ENCODE results near the gene EED.

DNA sequence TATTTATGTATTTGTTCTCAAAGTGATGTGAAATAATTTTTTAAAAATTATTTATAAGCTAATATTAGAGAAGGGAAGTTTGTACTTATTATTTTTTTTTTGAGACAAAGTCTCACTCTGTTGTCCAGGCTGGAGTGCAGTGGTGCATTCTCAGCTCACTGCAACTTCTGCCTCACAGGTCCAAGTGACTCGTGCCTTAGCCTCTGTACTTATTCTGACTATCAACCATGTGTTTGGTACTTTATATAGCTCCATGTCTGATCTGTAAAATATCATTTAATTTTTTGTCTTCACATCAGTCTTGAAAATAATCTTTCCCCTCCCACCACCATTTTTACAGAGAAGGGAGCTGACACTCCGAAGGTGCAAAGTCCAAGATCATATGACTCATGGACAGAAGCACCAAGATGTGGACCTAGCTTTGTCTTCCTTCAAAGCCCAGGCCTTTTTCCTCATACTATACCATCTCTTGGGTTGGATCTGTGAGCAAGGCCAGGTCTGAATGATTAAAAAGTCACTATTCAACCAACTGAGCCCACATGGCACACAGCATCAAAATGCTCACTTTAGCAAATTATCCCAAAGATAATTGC, 32.4 kb upstream of the EED start:
- TF ChIP-seq, protein P1, sequence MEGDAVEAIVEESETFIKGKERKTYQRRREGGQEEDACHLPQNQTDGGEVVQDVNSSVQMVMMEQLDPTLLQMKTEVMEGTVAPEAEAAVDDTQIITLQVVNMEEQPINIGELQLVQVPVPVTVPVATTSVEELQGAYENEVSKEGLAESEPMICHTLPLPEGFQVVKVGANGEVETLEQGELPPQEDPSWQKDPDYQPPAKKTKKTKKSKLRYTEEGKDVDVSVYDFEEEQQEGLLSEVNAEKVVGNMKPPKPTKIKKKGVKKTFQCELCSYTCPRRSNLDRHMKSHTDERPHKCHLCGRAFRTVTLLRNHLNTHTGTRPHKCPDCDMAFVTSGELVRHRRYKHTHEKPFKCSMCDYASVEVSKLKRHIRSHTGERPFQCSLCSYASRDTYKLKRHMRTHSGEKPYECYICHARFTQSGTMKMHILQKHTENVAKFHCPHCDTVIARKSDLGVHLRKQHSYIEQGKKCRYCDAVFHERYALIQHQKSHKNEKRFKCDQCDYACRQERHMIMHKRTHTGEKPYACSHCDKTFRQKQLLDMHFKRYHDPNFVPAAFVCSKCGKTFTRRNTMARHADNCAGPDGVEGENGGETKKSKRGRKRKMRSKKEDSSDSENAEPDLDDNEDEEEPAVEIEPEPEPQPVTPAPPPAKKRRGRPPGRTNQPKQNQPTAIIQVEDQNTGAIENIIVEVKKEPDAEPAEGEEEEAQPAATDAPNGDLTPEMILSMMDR (IDR thresholded peaks at IDR 0.05; ENCODE audit: insufficient read depth, low read length) = no peak
- TF ChIP-seq, protein P2, sequence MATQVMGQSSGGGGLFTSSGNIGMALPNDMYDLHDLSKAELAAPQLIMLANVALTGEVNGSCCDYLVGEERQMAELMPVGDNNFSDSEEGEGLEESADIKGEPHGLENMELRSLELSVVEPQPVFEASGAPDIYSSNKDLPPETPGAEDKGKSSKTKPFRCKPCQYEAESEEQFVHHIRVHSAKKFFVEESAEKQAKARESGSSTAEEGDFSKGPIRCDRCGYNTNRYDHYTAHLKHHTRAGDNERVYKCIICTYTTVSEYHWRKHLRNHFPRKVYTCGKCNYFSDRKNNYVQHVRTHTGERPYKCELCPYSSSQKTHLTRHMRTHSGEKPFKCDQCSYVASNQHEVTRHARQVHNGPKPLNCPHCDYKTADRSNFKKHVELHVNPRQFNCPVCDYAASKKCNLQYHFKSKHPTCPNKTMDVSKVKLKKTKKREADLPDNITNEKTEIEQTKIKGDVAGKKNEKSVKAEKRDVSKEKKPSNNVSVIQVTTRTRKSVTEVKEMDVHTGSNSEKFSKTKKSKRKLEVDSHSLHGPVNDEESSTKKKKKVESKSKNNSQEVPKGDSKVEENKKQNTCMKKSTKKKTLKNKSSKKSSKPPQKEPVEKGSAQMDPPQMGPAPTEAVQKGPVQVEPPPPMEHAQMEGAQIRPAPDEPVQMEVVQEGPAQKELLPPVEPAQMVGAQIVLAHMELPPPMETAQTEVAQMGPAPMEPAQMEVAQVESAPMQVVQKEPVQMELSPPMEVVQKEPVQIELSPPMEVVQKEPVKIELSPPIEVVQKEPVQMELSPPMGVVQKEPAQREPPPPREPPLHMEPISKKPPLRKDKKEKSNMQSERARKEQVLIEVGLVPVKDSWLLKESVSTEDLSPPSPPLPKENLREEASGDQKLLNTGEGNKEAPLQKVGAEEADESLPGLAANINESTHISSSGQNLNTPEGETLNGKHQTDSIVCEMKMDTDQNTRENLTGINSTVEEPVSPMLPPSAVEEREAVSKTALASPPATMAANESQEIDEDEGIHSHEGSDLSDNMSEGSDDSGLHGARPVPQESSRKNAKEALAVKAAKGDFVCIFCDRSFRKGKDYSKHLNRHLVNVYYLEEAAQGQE (IDR thresholded peaks at IDR 0.05; ENCODE audit: insufficient replicate concordance, low read depth) = no peak
